GM12872 (cell line): ENCODE results near the gene FERMT2.

Experiments
- CTCF ChIP-seq: IDR thresholded peaks from 3 replicates; pipeline ENCODE4 v1.5.1; 2011; ENCODE audit warnings: low read depth, mild to moderate bottlenecking, low read length, moderate library complexity; ENCODE audit not compliant: insufficient read depth

Gene FERMT2

DNA sequence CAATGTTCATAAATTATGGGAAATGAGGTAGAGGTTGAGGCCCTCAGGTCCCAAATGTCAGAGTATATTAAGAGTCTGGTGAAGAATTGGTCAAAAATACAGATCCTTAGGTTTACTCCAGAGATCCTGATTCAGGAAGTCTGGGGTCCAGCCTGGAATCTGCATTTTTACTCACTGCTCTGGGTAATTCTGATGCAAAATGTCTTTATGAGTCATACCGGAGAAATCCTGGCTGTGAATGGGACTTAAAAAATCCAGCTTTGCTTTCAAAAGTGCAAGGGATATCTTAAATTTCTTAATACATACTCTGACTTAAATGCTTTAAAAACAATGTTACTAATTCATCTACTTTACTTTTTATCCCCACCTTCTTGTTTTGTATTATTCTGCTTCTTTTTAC, 74.5 kb downstream of the FERMT2 start:
- no peak for TF ChIP-seq CTCF

DNA sequence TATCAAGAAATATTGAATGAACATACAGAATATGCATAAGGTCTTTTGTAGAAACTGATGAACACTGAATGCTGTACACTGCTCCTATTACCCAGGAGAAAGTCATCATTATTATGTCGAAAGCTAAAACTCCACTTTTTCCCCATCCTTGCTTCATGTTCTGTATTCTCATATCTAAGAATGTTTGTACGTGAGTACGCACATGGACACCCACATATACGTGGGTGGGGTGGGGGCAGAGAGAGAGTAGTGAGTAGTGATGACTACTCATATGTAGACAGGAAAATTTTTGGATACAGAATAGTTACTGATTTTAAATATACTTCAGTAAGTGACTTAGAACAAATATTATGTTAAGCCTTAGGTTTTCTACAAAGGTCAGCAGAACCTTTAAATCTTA, 75.1 kb downstream of the FERMT2 start:
- no peak for TF ChIP-seq CTCF

- TF ChIP-seq CTCF = no peak
These were observed 76.5 kb downstream of the FERMT2 start for GRCh38 chr14:52874389-52874788.

DNA sequence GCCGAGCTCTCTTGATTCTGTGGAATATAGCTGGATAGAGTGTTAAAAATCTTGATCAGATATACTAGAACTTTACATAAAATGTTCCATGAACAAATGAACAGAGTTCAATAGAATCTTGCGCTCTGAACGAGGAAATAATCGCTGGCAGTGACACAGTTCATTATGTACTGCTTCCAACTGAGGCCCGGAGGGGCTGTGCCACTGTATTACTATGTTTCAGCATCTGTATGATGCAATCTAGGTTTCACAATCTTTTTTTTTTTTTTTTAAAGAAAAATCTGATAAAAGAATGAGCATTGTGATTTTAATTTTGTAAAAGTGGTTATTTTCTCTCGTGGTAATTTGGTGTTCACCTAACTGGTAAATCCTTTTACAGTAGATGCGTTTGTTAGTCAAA, 77.2 kb downstream of the FERMT2 start:
- no peak for TF ChIP-seq CTCF

DNA sequence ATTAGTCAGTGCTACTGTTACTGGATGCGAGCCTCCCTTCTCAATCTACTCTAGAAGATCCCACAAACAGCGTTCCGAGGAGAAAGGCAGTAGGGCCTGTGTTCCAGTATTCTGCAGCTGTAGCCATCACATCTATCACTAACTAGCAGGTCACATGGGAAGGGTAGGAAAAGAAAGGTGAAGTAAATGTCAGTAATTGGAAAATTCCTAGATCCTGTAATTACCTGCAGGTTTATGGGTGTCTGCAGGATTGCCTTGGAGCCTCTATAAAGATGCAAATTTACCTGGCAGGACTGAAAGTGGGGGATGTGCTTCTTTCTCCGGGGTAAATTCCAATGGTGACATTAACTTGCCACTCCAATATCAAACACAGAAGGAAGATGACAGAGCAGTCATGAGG, 77.8 kb downstream of the FERMT2 start:
- no peak for TF ChIP-seq CTCF

GRCh38 chr14:52871606-52872005, 79.2 kb downstream of the FERMT2 start:
- no peak for TF ChIP-seq CTCF

- no peak for TF ChIP-seq CTCF
These were observed 81.8 kb downstream of the FERMT2 start for GRCh38 chr14:52868911-52869618.

GRCh38 chr14:52863334-52863700, 87.5 kb downstream of the FERMT2 start:
- no peak for TF ChIP-seq CTCF
